NCI-H146 treated with DMSO at 0.1 percent for 48 hours (cell line): ENCODE data around the gene SEMA3F.

Experiments used
- DNase-seq: peaks from one replicate; lab custom pipeline; 2025; ENCODE audit not compliant: unreplicated experiment; lab: John Stamatoyannopoulos, UW

Gene SEMA3F

GRCh38 chr3:50155891-50156290 is 767 bp downstream of the SEMA3F start:
- DNase-seq, result no peak

DNA sequence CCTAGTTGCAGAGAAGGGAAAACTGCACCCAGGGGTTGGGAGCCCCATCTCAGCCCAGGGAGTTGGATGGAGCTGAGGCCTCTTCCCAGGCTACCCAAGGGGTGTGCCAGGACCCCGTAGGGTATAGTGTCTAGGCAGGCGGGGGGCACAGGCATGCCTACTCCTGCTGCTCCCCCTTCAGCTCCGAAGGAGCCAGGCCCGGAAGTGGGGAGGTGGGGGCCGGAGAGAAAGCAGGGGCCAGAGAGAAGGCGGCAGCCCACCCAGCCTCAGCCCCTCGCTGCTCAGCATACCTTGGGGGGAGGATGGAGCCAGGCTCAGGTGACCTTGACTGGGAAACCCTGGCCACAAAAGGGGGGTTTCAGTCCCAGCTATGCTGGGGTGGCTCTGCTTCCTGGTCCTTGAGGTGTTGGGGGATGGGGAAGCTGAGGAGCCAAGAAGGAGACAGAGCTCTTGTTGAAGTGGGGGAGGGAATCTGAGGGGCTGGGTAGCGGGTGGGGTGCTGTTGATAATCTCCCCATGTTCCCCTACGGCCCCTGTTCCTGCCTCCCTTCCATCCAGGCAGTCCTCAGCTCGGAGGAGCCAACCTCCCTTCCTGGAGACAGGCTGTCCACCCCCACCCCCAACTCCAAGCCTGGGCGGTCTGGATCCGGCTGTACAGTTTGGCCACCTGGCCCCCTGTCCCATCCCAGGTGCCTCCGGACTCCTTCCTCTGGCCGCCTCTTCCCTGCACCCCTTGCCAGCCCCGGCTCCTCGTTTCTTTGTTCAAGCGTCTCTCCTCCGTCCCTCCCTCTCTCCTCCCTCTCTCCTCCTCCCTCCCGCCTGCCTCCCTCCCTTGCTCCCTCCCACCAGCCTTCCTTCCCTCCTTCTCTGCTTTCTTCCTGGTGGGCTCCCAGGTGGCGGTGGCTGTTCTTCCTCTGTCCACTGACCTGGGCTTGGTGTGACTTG is 1.7 kb downstream of the SEMA3F start:
- no peak for DNase-seq

GRCh38 chr3:50157827-50158529 is 2.9 kb downstream of the SEMA3F start:
- DNase-seq, result no peak

DNA sequence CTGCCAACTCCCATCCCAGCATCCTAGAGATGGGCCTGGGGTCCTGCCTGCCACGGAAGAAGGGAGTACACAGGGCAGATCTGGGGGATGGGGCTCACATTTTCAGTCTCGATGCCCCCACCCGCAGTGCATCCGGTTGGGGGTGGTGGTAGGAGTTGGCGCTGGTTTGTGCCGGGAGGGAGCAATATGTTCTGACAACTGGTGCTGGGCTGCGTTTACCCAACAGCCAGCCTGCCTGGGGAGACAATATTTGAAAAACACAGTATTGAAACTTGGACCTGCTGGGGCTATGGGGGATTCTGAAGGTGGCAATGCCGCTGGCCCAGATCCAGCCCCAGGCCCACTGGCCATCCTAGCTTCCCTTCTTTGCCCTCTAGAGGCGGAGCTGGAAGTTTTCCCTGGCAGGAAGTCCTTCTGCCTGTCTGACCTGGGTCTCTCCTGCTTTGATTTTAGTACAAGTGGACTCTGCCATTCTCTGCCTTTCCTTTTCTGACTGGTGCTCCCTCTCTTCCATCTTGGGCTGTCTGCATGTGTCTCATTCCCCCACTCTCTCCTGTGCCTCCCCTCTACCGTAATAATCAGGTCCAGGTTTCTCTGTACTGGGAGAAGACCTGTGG is 3.5 kb downstream of the SEMA3F start:
- DNase-seq, result no peak

DNA sequence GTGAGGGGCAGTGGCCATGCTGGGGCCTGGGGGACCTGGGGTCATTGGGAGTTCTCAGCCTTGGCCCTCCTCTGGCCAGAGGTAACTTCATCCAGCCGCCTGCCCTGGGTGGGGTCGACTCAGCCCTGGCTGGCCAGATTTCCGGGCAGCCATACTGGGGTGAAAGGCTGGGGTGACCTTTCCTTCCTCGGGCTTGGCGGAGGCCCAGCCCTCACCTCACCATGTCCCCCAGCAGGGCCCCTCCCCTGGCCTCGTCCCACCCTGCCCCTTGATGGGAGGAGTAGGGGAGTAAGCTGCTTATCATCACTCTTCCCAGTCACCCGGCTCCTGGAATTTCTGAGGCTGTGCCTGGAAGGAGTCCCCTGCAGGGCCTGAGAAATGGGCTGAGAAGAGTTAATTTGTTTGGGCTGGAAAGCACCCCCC is 5.4 kb downstream of the SEMA3F start:
- no peak for DNase-seq

DNA sequence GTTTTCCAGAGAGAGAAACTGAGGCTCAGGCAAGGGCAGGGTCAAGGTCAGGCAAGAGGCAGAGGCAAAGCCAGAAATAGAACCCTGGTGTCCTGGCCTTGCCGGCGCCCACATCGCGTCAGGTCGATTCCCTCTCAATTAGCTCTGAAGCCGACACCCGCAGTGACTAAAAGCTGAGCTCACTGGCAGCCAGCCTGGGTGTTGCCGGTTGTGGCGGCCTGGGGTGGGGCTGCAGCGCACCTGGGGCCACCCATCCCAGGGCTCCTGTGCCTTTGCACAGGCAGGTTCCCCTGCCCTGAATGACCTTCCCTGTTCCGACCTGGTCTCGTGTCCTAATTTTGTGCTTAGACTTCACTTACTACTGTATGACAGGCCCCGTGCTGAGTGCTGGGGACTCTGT is 6.2 kb downstream of the SEMA3F start:
- no peak for DNase-seq

DNA sequence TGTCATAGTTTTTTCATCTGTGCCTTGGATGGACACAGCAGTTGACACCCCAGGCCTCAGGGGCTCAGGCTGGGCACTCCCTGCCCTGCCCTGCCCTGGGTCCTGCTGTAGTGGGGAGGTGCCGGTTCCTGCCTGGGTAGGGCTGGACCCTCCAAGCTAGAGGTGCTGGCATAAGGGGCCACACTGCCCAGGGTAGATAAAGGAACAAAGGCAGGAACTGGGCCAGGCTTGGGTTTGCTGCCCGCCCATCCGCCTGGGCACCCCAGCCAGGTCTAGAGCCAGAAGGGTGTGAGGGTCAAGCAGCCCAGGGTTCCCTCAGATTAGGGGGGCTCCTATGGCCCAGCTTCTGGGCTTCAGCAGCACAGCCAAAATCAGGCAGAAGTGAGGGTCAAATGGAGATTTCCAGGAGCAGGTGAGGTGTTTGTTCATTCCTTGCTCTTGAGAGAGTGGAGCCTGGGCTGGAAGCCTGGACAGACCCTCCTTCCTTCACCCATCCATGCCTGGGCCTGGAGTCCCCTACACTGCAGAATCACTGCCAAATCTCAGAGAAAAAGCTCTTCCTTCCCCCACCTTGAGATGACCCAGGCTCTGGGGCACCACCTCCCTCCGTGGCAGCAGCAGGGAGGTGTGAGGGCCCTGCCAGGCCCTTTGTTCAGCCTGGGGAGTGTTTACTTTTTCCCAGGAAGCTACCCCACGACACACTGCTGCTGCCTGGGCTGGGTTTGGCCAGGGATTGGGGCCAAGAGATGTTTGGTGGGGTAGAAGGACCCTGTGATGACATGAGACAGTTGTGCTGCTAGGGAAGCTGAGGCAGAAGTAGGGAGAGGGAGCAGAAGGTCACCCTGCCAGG is 7.1 kb downstream of the SEMA3F start:
- DNase-seq, result no peak

GRCh38 chr3:50163572-50164455 is 8.7 kb downstream of the SEMA3F start:
- no peak for DNase-seq

GRCh38 chr3:50164481-50164880 is 9.4 kb downstream of the SEMA3F start:
- DNase-seq, result no peak

DNA sequence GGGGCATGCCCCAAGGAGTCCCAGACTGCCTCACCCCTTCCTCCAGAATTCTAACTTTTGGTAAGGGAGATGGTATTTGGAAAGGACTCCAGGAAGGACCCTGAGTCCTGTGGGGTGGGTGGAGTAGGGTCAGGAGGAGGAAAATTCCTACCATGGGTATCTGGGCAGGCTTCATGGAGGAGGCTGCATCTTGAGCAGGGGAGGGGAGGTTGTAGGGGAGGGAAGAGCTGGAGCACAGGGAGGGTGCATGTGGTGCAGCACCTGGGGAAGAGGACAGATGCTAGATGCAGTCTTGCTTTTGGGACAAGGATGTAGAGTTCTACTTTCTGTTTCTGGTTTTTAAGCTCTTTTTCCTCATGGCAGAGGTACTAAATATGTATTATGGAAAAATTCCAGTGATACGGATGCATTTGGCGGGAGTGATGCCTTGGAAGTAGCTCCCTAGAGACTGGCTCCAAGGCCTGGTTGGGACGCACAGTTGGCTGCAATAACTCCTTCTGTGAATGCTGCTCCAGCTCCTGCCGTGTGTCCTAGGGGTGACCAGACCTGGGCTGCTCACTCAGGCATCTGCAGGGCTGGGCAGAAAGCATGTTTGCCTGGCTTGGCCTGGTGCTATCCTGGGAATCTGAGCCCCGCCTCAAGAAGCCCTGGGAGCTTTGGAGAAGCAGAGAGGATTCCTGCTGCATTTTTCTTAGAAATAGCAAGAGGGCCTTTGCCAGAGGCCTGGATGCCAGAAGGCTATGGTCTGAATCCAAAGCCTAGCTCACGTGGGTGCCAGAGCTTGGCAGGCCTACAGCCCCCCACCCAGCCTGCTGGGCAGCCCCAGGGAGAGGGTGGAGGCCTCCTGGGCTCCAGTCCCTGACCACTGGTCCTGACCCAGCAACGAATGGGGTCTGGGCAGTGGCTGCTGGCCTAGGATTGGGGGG is 10.1 kb downstream of the SEMA3F start:
- no peak for DNase-seq

DNA sequence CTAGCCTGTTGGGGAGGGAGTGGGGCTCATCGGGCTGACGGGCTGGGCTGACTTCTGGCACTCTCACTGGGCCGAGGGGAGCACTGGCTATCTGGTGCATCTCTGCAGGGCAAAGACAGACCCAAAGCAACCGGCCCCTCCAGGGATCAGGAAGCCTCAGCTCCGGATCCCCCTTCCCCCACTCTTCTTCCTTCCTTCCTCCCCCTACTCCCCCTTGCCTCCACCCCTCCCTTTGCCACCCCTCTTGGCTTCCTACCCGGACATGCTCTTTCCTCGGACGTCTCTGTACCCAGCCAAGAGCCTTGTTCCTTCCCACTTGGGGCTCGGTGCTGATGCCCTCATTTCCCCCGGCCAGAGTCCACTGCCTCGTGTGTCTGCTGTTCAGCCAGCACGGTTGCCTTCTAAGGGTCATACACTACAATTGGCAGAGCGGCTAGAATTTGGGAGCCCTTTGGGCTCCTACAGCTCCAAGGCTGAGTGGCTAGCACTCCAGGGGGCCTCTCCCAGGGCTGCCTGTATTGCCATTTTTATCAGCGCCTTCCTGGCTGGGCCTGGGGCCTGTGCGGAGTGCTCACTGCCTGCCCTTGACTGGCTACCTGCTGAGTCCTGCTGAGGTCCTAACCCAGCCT is 10.9 kb downstream of the SEMA3F start:
- no peak for DNase-seq

DNA sequence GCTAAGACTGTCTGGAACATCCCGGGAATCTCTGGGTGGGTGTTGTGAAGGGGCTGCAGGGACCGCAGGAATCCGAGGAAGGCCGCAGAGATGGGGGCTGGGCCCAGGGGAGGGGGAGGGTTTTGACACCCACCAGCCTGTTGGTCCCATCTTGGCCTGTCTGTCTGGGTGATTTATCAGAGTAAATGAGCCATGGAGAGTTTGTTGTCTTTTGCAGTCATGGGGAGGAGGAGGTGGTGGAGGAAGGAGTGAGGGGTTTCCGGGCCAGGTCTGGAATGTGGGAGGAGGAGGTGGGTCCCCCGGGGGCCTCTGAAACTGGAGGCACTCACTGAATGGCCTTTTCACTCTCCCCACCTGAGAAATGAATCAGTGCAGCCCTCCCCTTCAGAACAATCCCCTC is 11.5 kb downstream of the SEMA3F start:
- no peak for DNase-seq

DNA sequence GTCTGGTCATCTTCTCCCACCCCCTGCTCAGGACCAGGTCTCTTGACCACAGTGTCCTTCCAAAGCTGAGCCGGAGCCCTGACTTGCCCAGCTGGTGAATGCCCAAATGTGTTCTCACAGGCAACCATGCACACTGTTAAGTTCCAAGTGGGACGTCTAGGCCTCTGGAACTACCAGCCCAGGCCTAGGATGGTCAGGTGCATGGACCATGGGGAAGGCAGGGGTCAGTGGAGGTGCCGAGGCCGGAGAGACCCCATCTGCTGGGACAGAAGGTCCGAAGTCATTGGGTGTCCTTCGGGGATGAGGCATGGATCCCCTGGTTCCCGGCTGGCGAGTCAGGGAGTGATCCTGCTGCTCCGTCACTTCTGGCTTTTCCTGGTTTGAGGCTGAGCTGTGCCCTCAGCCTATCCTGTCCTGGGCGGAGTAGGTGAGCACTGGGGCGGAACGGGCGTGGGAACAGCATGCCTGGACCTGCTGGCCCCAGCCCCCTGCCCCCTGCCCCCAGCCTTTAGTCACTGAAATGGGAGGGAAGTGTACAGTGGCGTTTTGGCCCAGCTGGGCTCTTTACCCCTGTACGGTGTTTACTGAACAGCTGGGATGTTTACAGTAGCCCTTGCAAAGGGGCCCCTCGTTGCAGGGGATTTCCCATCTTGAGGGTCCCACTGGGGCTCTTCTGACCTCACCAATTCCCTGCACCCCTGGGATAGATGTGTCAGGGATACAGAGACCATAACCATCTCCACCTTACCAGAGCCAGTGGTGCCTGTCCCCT is 12.1 kb downstream of the SEMA3F start:
- no peak for DNase-seq

- DNase-seq, result no peak
Measured at GRCh38 chr3:50167841-50168209, 12.7 kb downstream of the SEMA3F start.

DNA sequence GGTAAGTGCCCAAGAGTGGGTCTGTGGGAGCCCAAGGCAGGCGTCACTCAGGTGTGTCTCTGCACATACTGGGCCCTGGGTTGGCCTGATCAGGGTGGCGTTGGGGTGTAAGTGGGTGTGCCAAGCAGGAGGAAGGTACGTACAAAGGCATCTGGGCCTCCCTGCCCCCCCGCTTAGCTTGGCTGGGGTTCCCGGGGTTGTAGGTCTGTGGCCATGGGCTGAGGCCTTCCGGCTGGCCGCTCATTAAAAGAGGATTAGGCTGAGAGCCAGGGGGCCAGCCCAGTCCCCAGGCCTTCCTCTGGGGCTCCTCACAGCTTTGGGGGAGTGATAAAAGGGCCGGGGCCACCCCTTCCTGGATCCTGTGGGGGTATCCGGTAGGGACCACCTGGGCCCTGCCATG is 13.3 kb downstream of the SEMA3F start:
- DNase-seq, result no peak

DNA sequence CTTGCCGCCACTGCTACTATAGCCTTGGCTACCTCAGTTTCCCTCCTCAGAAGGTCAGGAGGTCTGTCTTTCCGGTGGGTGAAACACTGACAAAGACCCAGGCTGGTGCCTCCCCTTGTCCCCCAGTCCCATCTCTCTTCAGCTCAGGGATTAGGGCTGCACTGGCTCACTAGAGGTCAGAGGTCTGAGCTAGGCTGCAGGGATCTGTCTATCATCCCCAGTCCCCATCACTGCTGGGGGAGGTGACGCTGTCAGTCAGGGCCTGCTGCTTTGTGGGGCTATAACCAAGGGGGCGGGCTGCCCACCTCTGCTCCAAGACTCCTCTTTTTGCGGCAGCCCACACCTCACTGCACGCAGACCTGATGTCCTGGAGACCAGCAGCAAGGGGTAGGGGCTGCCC is 13.7 kb downstream of the SEMA3F start:
- no peak for DNase-seq

GRCh38 chr3:50169232-50169832 is 14.2 kb downstream of the SEMA3F start:
- DNase-seq, result no peak
